Measurements from ENCODE around the gene PSMB3.
A peak's percentile ranks its signal among the peaks of the same experiment; 100 is the strongest.

The PSMB3 gene

GRCh38 chr17:38751808-38752307, 683 bp upstream of the PSMB3 start:
- peak overlapping the region; percentile 71 for H3K4me3 ChIP-seq (ENCODE audit: low read depth, low read length)
- TF ChIP-seq CTCF (IDR thresholded peaks at IDR 0.05; ENCODE audit: borderline replicate concordance, insufficient read depth, low read depth, low read length) = no peak

- TF ChIP-seq CTCF (IDR thresholded peaks at IDR 0.05; ENCODE audit: borderline replicate concordance, insufficient read depth, low read depth, low read length) = no peak
- peak overlapping the region; percentile 87 for H3K4me3 ChIP-seq (ENCODE audit: low read depth, low read length)
Measured at GRCh38 chr17:38753071-38753506, 548 bp downstream of the PSMB3 start.

GRCh38 chr17:38761612-38762011, 9.1 kb downstream of the PSMB3 start:
- H3K4me3 ChIP-seq (ENCODE audit: low read depth, low read length) = no peak overlapping the region
- peak; percentile 36 for TF ChIP-seq CTCF (IDR thresholded peaks at IDR 0.05; ENCODE audit: borderline replicate concordance, insufficient read depth, low read depth, low read length)

GRCh38 chr17:38762231-38762630, 9.7 kb downstream of the PSMB3 start:
- no peak overlapping the region for H3K4me3 ChIP-seq (ENCODE audit: low read depth, low read length)
- no peak for TF ChIP-seq CTCF (IDR thresholded peaks at IDR 0.05; ENCODE audit: borderline replicate concordance, insufficient read depth, low read depth, low read length)

- H3K4me3 ChIP-seq (ENCODE audit: low read depth, low read length) = no peak overlapping the region
- TF ChIP-seq CTCF (IDR thresholded peaks at IDR 0.05; ENCODE audit: borderline replicate concordance, insufficient read depth, low read depth, low read length) = no peak
Measured at GRCh38 chr17:38766341-38766740, 13.8 kb downstream of the PSMB3 start.

- H3K4me3 ChIP-seq (ENCODE audit: low read depth, low read length) = no peak overlapping the region
- TF ChIP-seq CTCF (IDR thresholded peaks at IDR 0.05; ENCODE audit: borderline replicate concordance, insufficient read depth, low read depth, low read length) = no peak
Measured at GRCh38 chr17:38768417-38768816, 15.9 kb downstream of the PSMB3 start.

GRCh38 chr17:38773258-38773657, 20.7 kb downstream of the PSMB3 start:
- no peak overlapping the region for H3K4me3 ChIP-seq (ENCODE audit: low read depth, low read length)
- TF ChIP-seq CTCF (IDR thresholded peaks at IDR 0.05; ENCODE audit: borderline replicate concordance, insufficient read depth, low read depth, low read length) = no peak

Data from GM12875 (cell line).